ENCODE results near the gene RAB44.

RAB44 gene

GRCh38 chr6:36771145-36771544, 73.5 kb downstream of the RAB44 start:
- no peak for DNase-seq (ENCODE audit: low read depth in 2 of 2)

- DNase-seq (ENCODE audit: low read depth in 2 of 2) = no peak
Observed at GRCh38 chr6:36772397-36772796, 74.8 kb downstream of the RAB44 start.

- DNase-seq (ENCODE audit: low read depth in 2 of 2) = no peak
Observed at GRCh38 chr6:36774331-36774730, 76.7 kb downstream of the RAB44 start.

- DNase-seq (ENCODE audit: low read depth in 2 of 2) = no peak
Observed at GRCh38 chr6:36776167-36776566, 78.5 kb downstream of the RAB44 start.

- DNase-seq (ENCODE audit: low read depth in 2 of 2) = no peak
Observed at GRCh38 chr6:36777801-36778200, 80.2 kb downstream of the RAB44 start.

GRCh38 chr6:36779227-36779626, 81.6 kb downstream of the RAB44 start:
- no peak for DNase-seq (ENCODE audit: low read depth in 2 of 2)

GRCh38 chr6:36780442-36781177, 83.0 kb downstream of the RAB44 start:
- no peak for DNase-seq (ENCODE audit: low read depth in 2 of 2)

- DNase-seq (ENCODE audit: low read depth in 2 of 2) = no peak
Observed at GRCh38 chr6:36781669-36782068, 84.0 kb downstream of the RAB44 start.

All from stimulated activated CD8-positive, alpha-beta memory T cell treated with anti-CD3 and anti-CD28 coated beads, Interleukin-7, amount 100 ng/mL, for 4 hours (primary cell).